Panc1 (cell line): ENCODE measurements around the gene GSTM1. TPM values are rescaled to one million over a fixed set of nuclear protein-coding genes. Genes with fewer than 3 reads are reported as not detected.

Experiments used
- ATAC-seq: fragments of 200-7000 bp; cut with Tn5 transposase; 2 replicates; pipeline ENCODE4 v1.9.1; 2020; ENCODE audit warnings: mild to moderate bottlenecking, moderate library complexity
- BruUV-seq: library from RNA; stranded (reverse); fragments of 400-500 nt; replicated peaks from 2 replicates; lab custom pipeline; 2021; lab: Mats Ljungman, UMichigan
- CTCF ChIA-PET: fragments of 300-600 bp; sonication (Branson Sonifier 250); formaldehyde crosslinking; loops from one replicate; lab custom pipeline; 2022; ENCODE audit warnings: antibody characterized with exemption; lab: Charles Lee
- POLR2A ChIA-PET: fragments of 300-600 bp; sonication (Branson Sonifier 250); formaldehyde crosslinking; loops from one replicate; lab custom pipeline; 2022; ENCODE audit warnings: antibody characterized with exemption; lab: Charles Lee
- DNase-seq: peaks from one replicate; pipeline ENCODE4 v3.0.0-alpha.2; 2010; ENCODE audit warnings: low read depth, low spot score
- H3K27ac ChIP-seq: 2 replicates; pipeline ENCODE4 v1.5.1; 2011; ENCODE audit warnings: mild to moderate bottlenecking, low read length, inconsistent platforms
- H3K27me3 ChIP-seq: fragments of 200-500 bp; sonication (Bioruptor generic); 2 replicates; pipeline ENCODE4 v1.6.0; 2014; ENCODE audit warnings: low read length, inconsistent platforms; ENCODE audit not compliant: control insufficient read depth, insufficient read depth
- H3K36me3 ChIP-seq: fragments of 200-500 bp; sonication (Bioruptor generic); 2 replicates; pipeline ENCODE4 v1.5.1; 2014; ENCODE audit warnings: inconsistent platforms, mild to moderate bottlenecking, low read length, moderate library complexity; ENCODE audit not compliant: control insufficient read depth, insufficient read depth
- H3K4me1 ChIP-seq: 2 replicates; pipeline ENCODE4 v1.5.1; 2011; ENCODE audit warnings: inconsistent platforms, mild to moderate bottlenecking, low read length, moderate library complexity; ENCODE audit not compliant: control insufficient read depth, insufficient read depth
- H3K4me3 ChIP-seq, 2 experiments: 2 replicates each; pipeline ENCODE4 v1.5.1; 2011 to 2012; ENCODE audit warnings: low read depth in 2 of 2, low read length in 2 of 2, mild to moderate bottlenecking in 2 of 2, inconsistent platforms in 1 of 2, moderate library complexity in 1 of 2
- H3K9me3 ChIP-seq: fragments of 200-500 bp; sonication (Bioruptor generic); 2 replicates; pipeline ENCODE4 v1.5.1; 2014; ENCODE audit warnings: low read depth, mild to moderate bottlenecking, inconsistent platforms, low read length, moderate library complexity; ENCODE audit not compliant: control insufficient read depth, insufficient read depth
- CTCF ChIP-seq: fragments of 450-650 bp; IDR thresholded peaks from 2 replicates; pipeline ENCODE4 v1.5.1; 2017; ENCODE audit warnings: mild to moderate bottlenecking
- POLR2AphosphoS5 ChIP-seq: IDR thresholded peaks from 2 replicates; pipeline ENCODE4 v1.6.1; 2012; ENCODE audit warnings: mild to moderate bottlenecking, low read depth, low read length, moderate library complexity
- REST ChIP-seq, 2 experiments: IDR thresholded peaks; 2 replicates each; pipeline ENCODE4 v1.6.1; 2011 to 2012; ENCODE audit warnings: low read depth in 2 of 2, control low read depth in 1 of 2, low read length in 1 of 2, mild to moderate bottlenecking in 1 of 2, moderate library complexity in 1 of 2; ENCODE audit not compliant: insufficient read depth in 1 of 2
- SIN3A ChIP-seq: IDR thresholded peaks from 2 replicates; pipeline ENCODE4 v1.6.1; 2012; ENCODE audit warnings: low read depth, mild to moderate bottlenecking, low read length, moderate library complexity, borderline replicate concordance; ENCODE audit not compliant: insufficient read depth
- TCF7L2 ChIP-seq: IDR thresholded peaks from 2 replicates; pipeline ENCODE4 v1.6.1; 2011; ENCODE audit warnings: mild to moderate bottlenecking, low read depth, low read length, inconsistent platforms
- in situ Hi-C: cut with HindIII; loops from 2 replicates; pipeline ENCODE4 v1.10.0; 2016; ENCODE audit warnings: low sequenced_read_pairs, low pct_unique_long_range_greater_than_20kb
- intact Hi-C: fragments of 100-400 bp; cut with micrococcal nuclease; formaldehyde crosslinking; loops from one replicate; pipeline ENCODE4 v1.10.0; 2022; ENCODE audit not compliant: unreplicated experiment
- total RNA-seq: library from RNA; stranded (reverse); gene quantifications from one replicate; pipeline ENCODE4 v1.2.1, GENCODE V29; 2021; ENCODE audit not compliant: unreplicated experiment

GSTM1 gene
- total RNA-seq, 1 experiment from 2014 or later: not detected

- in situ Hi-C loops: no loop called here
- BruUV-seq: no TSS peak
- POLR2A ChIA-PET: no interaction called here
These were observed 46.4 kb upstream of the GSTM1 start for GRCh38 chr1:109641078-109641740.

GRCh38 chr1:109641861-109642260 is 45.8 kb upstream of the GSTM1 start:
- in situ Hi-C loops: no loop called here
- intact Hi-C loops: loop anchor here (2.0 to 5.0 kb wide), 2 partner anchors 131 to 340 kb away; partner anchors contain the start of gene AHCYL1
- ChIA-PET CTCF (interaction anchor here (0.6 to 2.6 kb wide), 2 partner anchors 342 to 449 kb away, joined by 5 to 18 read pairs; partner anchors contain the start of gene AHCYL1), POLR2A (no interaction called here)
- no TSS peak for BruUV-seq
- no peak overlapping the region for H3K27ac ChIP-seq
- DNase-seq (no peak), ATAC-seq (no peak)
- no peak overlapping the region for H3K4me3 ChIP-seq
- H3K4me1 ChIP-seq: peaks cover 8% of the 10 kb centered on the region; the same call in 1 of the 2 replicates
- no peaks in the 10 kb centered on the region for H3K36me3 ChIP-seq
- no peaks in the 10 kb centered on the region for H3K9me3 ChIP-seq
- H3K27me3 ChIP-seq: no peaks in the 10 kb centered on the region
- no peak for TF ChIP-seq TCF7L2
- no peak for TF ChIP-seq REST (IDR thresholded peaks at IDR 0.05; ENCODE audit: insufficient read depth in 1 of 2, low read depth in 2 of 2, low read length in 1 of 2)
- no peak for TF ChIP-seq SIN3A
- no peak for TF ChIP-seq POLR2AphosphoS5

More at GRCh38 chr1:109641078-109641740, 46.4 kb upstream of the GSTM1 start:
- peaks cover 8% of the 10 kb centered on the region for H3K4me1 ChIP-seq
- H3K4me3 ChIP-seq: no peak overlapping the region
- CTCF ChIA-PET: interaction anchor here (0.5 to 2.6 kb wide), 5 partner anchors 11 to 361 kb away, joined by 4 to 18 read pairs (median 4); partner anchors contain the start of gene AHCYL1
- no peaks in the 10 kb centered on the region for H3K9me3 ChIP-seq
- H3K27me3 ChIP-seq: no peaks in the 10 kb centered on the region
- DNase-seq (no peak), ATAC-seq (no peak)
- TF ChIP-seq SIN3A (no peak), REST (IDR thresholded peaks at IDR 0.05; ENCODE audit: insufficient read depth in 1 of 2, low read depth in 2 of 2, low read length in 1 of 2) (no peak), TCF7L2 (no peak), CTCF (no peak), POLR2AphosphoS5 (no peak)
- H3K36me3 ChIP-seq: no peaks in the 10 kb centered on the region
- intact Hi-C loops: loop anchor here (5.0 kb wide), 1 partner anchor 341 kb away; the partner anchor contains the start of gene AHCYL1
- no peak overlapping the region for H3K27ac ChIP-seq
